Suprapubic skin (tissue), 4 donors: ENCODE data around the gene PRKN. TPM values are rescaled to one million over a fixed set of nuclear protein-coding genes. Genes with fewer than 3 reads are reported as not detected.

ENCODE experiments used
- DNase-seq, 2 donors: peaks; one replicate each; pipeline ENCODE4 v3.0.0-alpha.2; 2019; ENCODE audit warnings: low spot score in 2 of 2
- H3K27ac ChIP-seq: fragments of 200-600 bp; sonication (generic); one replicate; pipeline ENCODE4 v1.5.1; 2019
- H3K27me3 ChIP-seq: fragments of 200-600 bp; sonication (generic); one replicate; pipeline ENCODE4 v1.5.1; 2019
- H3K36me3 ChIP-seq: fragments of 200-600 bp; sonication (generic); one replicate; pipeline ENCODE4 v1.5.1; 2019
- H3K4me1 ChIP-seq: fragments of 200-600 bp; sonication (generic); one replicate; pipeline ENCODE4 v1.5.1; 2019
- H3K4me3 ChIP-seq: fragments of 200-600 bp; sonication (generic); one replicate; pipeline ENCODE4 v1.5.1; 2019; ENCODE audit warnings: mild to moderate bottlenecking
- H3K9me3 ChIP-seq: fragments of 200-600 bp; sonication (generic); one replicate; pipeline ENCODE4 v1.5.1; 2019
- CTCF ChIP-seq, 2 donors: fragments of 200-600 bp in 1 of 2; fragments of 450-650 bp in 1 of 2; sonication (generic) in 1 of 2; IDR thresholded peaks; one replicate each; pipeline ENCODE4 v1.5.1; 2016 to 2019; ENCODE audit warnings: antibody characterized with exemption in 2 of 2, mild to moderate bottlenecking in 1 of 2, moderate library complexity in 1 of 2
- EP300 ChIP-seq: sonication (generic); formaldehyde crosslinking; IDR thresholded peaks from one replicate; pipeline ENCODE4 v1.6.1; 2017; ENCODE audit warnings: antibody characterized with exemption
- POLR2A ChIP-seq, 2 donors: fragments of 450-650 bp; IDR thresholded peaks; one replicate each; pipeline ENCODE4 v1.6.1; 2017; ENCODE audit warnings: antibody characterized with exemption in 2 of 2, mild to moderate bottlenecking in 2 of 2, moderate library complexity in 2 of 2
- POLR2AphosphoS5 ChIP-seq, 3 donors: sonication (generic); formaldehyde crosslinking; IDR thresholded peaks; one replicate each; pipeline ENCODE4 v1.6.1; 2017; ENCODE audit warnings: antibody characterized with exemption in 3 of 3
- WGBS: methylation state at CpG from one replicate; pipeline ENCODE4 v1.1.5; 2018; 5-methylcytosine and 5-hydroxymethylcytosine counted together
- total RNA-seq, 4 donors: library from RNA; depleted of rRNA; stranded (reverse); fragments of >200 nt; gene quantifications; one replicate each; pipeline ENCODE4 v1.1.0, GENCODE V29; 2016

The PRKN gene
- total RNA-seq, 4 donors from 2014 or later, result 7.2 to 22.8 (median 14.4) TPM

- 95% methylated on average over 4 of the region's 4 CpGs for WGBS
- H3K36me3 ChIP-seq, result no peaks in the 10 kb centered on the region
- no peaks in the 10 kb centered on the region for H3K9me3 ChIP-seq
- H3K27ac ChIP-seq, result no peak overlapping the region
- TF ChIP-seq EP300 (no peak), POLR2AphosphoS5 (IDR thresholded peaks at IDR 0.05) (no peak), CTCF (IDR thresholded peaks at IDR 0.05) (no peak), POLR2A (IDR thresholded peaks at IDR 0.05) (no peak)
- H3K4me1 ChIP-seq, result no peaks in the 10 kb centered on the region
- H3K27me3 ChIP-seq, result no peaks in the 10 kb centered on the region
- no peak for DNase-seq
- H3K4me3 ChIP-seq, result no peak overlapping the region
These were observed 16.2 kb downstream of the PRKN start for GRCh38 chr6:162711376-162711775.

- WGBS, result 96% methylated on average over 2 of the region's 2 CpGs
These were observed 16.6 kb downstream of the PRKN start for GRCh38 chr6:162710936-162711335.

GRCh38 chr6:162710419-162710818 is 17.1 kb downstream of the PRKN start:
- Histone ChIP-seq H3K4me1 (peaks cover 4% of the 10 kb centered on the region), H3K4me3 (no peak overlapping the region), H3K9me3 (no peaks in the 10 kb centered on the region), H3K27ac (no peak overlapping the region), H3K36me3 (no peaks in the 10 kb centered on the region), H3K27me3 (no peaks in the 10 kb centered on the region)
- no peak for DNase-seq
- WGBS, result 87% methylated on average over 1 of the region's 1 CpG
- TF ChIP-seq CTCF (IDR thresholded peaks at IDR 0.05) (no peak), POLR2AphosphoS5 (IDR thresholded peaks at IDR 0.05) (no peak), EP300 (no peak), POLR2A (IDR thresholded peaks at IDR 0.05) (no peak)

More at GRCh38 chr6:162710936-162711335, 16.6 kb downstream of the PRKN start:
- Histone ChIP-seq H3K27ac (no peak overlapping the region), H3K4me1 (peaks cover 1% of the 10 kb centered on the region), H3K4me3 (no peak overlapping the region), H3K27me3 (no peaks in the 10 kb centered on the region), H3K36me3 (no peaks in the 10 kb centered on the region), H3K9me3 (no peaks in the 10 kb centered on the region)
- DNase-seq, result no peak
- TF ChIP-seq POLR2AphosphoS5 (IDR thresholded peaks at IDR 0.05) (no peak), EP300 (no peak), POLR2A (IDR thresholded peaks at IDR 0.05) (no peak), CTCF (IDR thresholded peaks at IDR 0.05) (no peak)

GRCh38 chr6:162709431-162709830 is 18.1 kb downstream of the PRKN start:
- TF ChIP-seq POLR2AphosphoS5 (IDR thresholded peaks at IDR 0.05) (no peak), EP300 (no peak), CTCF (IDR thresholded peaks at IDR 0.05) (no peak), POLR2A (IDR thresholded peaks at IDR 0.05) (no peak)
- DNase-seq, result no peak
- H3K27ac ChIP-seq, result no peak overlapping the region
- 70% methylated on average over 4 of the region's 4 CpGs for WGBS
- H3K27me3 ChIP-seq, result no peaks in the 10 kb centered on the region
- no peaks in the 10 kb centered on the region for H3K9me3 ChIP-seq
- no peaks in the 10 kb centered on the region for H3K36me3 ChIP-seq
- peaks cover 4% of the 10 kb centered on the region for H3K4me1 ChIP-seq
- no peak overlapping the region for H3K4me3 ChIP-seq

GRCh38 chr6:162708971-162709370 is 18.6 kb downstream of the PRKN start:
- H3K4me1 ChIP-seq, result peaks cover 4% of the 10 kb centered on the region
- 97% methylated on average over 6 of the region's 6 CpGs for WGBS
- H3K36me3 ChIP-seq, result no peaks in the 10 kb centered on the region
- no peak overlapping the region for H3K27ac ChIP-seq
- no peak overlapping the region for H3K4me3 ChIP-seq
- no peaks in the 10 kb centered on the region for H3K27me3 ChIP-seq
- H3K9me3 ChIP-seq, result no peaks in the 10 kb centered on the region
- DNase-seq, result no peak
- TF ChIP-seq EP300, result no peak
- TF ChIP-seq POLR2A (IDR thresholded peaks at IDR 0.05), result no peak
- TF ChIP-seq CTCF (IDR thresholded peaks at IDR 0.05), result no peak
- TF ChIP-seq POLR2AphosphoS5 (IDR thresholded peaks at IDR 0.05), result no peak
